Measurements from ENCODE around the gene LRRC43.
A peak's percentile ranks its signal among the peaks of the same experiment; 100 is the strongest.

The LRRC43 gene, protein sequence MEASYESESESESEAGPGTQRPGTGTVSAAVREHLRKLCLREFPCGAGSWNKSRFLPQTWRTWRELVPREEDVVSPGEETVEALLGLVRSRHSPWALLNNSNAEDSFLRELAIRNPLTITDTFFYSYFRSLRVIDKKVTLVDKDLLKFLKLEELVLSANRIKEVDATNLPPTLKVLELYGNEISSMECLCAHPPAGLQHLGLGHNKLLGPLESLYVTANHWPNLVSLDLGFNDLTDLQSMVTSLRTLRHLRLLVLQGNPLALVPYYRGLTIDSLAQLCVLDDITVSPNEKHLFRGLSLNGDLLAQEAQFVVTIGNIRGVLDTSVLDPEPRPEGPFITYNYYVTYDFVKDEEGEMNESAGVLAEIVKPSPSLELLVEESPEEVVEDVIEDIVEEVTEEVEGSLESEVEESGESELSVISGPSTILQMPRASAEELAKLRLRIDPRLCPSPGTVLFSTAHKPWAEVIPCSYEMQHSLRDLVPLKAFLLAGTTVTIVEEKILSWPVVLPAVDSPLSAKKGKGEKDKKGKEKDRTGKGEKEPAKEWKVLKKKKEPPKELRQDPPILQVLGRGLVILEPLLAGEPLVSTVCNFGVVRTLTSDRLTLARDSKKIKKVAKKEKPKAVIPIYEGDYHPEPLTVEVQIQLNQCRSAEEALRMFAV

GRCh38 chr12:122182887-122183587 lies at the start of gene LRRC43:
TSS of gene LRRC43 (plus strand) at chr12:122183123. CDS start at chr12:122183145, 22 bp downstream.
- peak; percentile 71 for DNase-seq (ENCODE audit: low spot score)

DNA sequence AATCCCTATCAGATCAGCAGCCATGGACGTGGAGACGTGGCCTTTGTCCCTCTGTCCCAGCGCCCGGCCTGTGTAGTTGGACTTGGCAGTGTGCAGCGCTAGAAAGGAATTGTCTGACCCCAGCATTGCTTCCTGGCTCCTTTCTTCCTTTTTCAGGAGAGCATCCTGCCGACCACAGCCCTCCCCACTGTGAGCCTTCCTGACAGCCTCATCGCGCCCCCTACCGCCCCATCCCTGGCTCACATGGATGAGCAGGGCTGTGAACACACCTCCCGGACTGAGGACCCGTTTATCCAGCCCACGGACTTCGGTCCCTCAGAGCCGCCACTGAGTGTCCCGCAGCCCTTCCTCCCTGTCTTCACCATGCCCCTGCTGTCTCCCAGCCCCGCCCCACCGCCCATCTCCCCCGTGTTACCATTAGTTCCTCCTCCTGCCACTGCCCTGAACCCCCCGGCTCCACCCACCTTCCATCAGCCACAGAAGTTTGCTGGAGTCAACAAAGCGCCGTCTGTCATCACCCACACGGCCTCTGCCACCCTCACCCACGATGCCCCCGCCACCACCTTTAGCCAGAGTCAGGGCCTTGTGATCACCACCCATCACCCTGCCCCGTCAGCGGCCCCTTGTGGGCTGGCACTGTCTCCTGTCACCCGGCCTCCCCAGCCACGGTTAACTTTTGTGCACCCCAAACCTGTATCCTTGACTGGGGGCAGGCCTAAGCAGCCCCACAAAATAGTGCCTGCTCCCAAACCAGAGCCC lies 49.6 kb upstream of the LRRC43 start:
- DNase-seq (ENCODE audit: low spot score): no peak

- no peak for DNase-seq (ENCODE audit: low spot score)
Observed at GRCh38 chr12:122135437-122136031, 47.4 kb upstream of the LRRC43 start.

GRCh38 chr12:122137229-122137628 lies 45.7 kb upstream of the LRRC43 start:
- no peak for DNase-seq (ENCODE audit: low spot score)

GRCh38 chr12:122137681-122138080 lies 45.2 kb upstream of the LRRC43 start:
- no peak for DNase-seq (ENCODE audit: low spot score)

- DNase-seq (ENCODE audit: low spot score): no peak
Observed at GRCh38 chr12:122138181-122138580, 44.7 kb upstream of the LRRC43 start.

DNA sequence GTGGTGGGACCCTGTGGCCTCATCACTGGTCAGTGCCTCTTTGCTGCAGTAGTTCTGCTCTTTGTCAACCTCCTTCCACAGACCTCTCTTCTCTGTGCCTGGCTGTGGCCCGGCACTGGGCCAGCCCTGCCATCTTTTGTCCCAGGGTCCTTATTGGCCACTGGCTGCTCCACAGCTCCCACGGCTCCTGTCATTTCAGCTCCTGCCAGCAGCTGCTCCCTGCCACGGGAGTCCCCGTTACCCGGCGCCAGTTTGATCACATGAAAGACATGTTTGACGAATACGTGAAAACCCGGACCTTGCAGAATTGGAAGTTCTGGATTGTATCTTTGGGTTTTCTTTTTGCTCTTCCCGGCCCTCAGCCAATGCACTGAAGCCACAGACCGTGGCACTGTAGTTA lies 44.3 kb upstream of the LRRC43 start:
- no peak for DNase-seq (ENCODE audit: low spot score)

DNA sequence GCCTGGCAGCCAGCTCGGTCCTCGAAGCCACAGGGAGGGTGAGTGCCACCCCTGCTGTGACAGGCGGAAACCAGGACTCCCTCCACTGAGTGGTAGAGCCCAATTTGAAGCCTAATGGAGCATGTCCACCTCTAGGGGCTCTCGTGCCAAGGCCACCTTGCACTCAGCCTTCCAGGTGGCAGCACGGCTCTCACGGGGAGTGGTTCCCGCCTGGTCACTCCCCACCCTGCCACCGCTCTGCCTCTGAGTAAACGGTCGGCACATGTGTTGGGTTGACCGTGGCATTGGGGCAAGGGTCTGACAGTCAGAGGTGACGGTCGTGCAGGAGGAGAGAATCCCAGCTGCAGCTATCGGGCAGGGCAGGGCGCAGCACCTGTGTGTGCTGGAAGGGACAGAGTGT lies 43.7 kb upstream of the LRRC43 start:
- no peak for DNase-seq (ENCODE audit: low spot score)

- no peak for DNase-seq (ENCODE audit: low spot score)
Observed at GRCh38 chr12:122139941-122140340, 43.0 kb upstream of the LRRC43 start.

DNA sequence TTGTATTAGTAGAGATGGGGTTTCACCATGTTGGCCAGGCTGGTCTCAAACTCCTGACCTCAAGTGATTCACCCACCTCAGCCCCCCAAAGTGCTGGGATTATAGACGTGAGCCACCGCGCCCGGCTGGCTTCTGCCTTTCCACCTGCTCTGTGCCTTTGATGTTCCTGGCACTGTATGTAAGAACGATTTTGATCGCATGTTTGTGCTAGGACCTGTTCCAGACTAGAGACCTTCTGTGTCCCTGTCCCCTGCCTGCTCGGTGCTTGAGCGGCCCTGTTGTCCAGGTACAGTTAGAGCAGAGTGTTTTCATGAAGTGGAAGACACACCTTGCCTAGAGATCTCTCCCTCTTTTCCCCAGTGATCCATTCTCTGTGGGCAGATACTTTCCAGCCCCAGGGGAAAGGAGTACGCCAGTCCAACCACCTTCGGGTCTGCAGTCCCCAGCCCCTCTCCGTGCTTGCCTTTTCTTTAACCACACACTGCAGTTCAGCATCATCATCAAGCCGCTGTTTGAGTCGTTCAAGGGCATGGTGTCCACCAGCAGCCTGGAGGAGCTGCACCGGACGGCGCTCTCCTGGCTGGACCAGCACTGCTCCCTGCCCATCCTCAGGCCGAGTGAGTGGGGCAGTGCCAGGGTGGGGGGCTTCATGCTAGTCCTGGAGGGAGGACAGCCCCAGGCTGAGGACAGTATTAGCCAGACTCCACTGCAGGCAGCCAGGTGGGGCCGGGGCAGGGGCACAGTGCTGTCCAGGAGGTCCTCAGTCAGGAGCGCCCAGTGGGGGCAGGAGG lies 42.3 kb upstream of the LRRC43 start:
- DNase-seq (ENCODE audit: low spot score): no peak

DNA sequence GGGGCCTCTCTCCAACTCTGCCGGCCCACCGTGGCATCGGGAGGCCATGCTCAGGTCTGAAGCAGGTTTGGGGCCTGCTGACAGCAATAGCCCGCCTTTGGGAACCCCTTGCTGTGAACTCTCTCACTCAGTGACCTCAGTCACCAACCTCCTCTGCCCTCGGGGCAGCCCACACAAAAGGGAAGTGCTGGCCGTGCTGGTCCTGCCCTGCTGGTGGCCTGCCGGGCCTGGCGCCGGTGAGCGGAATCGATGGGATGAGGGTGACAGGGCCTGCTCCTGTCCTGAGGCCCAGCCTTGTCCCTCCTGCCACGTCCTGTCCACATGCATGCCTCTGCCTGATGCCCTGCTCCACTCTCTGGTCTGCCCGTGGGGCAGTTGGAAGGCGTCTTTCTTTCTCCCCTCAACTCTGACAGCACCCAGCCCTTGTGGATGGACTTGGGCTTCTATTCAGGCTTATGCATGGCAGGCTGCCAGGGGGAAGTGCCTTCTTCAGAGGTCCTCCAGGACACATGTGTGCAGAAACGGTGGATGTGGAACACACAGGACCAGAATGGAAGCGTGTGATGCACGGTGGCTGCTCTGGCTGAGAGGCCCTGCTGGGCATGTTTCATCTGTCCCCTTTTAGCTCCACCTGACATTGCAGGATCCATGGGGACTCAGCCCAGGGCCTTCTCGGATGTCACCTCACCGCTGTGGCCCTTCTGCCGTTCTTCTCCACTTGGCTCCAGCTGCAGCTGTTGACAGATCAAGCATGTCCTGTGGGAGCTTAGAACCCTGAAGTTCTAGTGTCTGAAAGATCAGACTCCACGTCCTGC lies 40.8 kb upstream of the LRRC43 start:
- DNase-seq (ENCODE audit: low spot score): no peak

DNA sequence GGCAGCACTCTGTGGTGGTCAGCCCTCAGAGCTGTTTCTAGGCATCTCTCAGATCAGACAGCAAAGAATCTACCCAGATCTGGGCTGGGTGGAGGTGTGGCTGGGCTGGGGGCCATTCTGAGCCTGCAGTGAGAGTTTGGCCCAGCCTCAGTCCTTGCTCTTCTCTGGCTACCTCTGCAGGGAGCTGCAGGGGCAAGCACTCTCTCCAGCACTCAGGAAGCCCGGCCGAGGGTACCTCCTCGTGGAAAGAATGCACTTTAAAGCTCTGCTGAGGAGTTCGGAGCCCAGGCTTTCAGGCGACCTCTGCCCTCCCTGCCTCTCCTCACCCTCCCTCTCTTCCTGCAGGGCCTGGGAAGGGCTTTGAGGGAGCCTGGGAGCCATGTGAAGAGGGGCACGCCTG lies 40.1 kb upstream of the LRRC43 start:
- DNase-seq (ENCODE audit: low spot score): no peak

- no peak for DNase-seq (ENCODE audit: low spot score)
Observed at GRCh38 chr12:122144885-122145284, 38.0 kb upstream of the LRRC43 start.

DNA sequence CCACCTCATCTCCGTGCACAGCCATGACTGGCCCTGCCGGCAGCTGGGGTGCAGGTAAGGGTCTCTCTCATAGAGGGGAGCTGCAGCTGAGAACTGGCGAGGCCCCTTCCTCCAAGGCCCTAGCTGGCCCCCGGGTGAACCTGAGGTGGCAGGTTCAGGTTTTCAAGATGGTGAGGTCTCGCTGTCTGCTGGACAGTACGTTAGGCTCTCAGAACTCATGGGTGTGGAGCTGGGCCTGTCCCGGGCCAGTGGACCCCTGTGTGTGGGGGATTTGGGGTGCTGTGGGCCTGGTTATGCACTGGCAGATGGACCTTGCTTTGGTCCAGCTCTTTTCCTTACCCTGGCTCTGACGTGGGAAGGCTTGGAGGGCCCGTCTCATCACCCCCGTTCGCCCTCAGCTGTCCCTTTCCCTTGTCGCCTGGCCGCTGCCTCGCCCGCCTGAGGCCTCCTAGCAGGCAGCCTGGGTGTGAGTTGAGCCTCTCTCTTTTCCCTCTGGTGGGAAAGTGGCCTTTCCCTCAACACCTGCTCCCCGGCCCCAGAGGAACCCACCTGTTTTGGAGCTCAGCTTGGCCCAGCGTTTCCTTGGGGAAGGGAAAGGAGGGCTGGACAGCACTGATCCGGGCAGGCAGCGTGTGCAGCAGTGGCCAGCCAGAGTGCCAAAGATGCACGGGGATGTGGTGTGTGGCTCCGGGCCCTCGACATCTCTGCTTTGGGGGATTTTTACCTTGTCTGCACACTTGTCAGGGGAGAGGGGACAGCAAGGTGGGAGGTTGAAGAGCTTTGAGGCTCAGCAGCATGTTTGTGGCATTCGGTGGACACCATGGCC lies 37.2 kb upstream of the LRRC43 start:
- DNase-seq (ENCODE audit: low spot score): no peak

DNA sequence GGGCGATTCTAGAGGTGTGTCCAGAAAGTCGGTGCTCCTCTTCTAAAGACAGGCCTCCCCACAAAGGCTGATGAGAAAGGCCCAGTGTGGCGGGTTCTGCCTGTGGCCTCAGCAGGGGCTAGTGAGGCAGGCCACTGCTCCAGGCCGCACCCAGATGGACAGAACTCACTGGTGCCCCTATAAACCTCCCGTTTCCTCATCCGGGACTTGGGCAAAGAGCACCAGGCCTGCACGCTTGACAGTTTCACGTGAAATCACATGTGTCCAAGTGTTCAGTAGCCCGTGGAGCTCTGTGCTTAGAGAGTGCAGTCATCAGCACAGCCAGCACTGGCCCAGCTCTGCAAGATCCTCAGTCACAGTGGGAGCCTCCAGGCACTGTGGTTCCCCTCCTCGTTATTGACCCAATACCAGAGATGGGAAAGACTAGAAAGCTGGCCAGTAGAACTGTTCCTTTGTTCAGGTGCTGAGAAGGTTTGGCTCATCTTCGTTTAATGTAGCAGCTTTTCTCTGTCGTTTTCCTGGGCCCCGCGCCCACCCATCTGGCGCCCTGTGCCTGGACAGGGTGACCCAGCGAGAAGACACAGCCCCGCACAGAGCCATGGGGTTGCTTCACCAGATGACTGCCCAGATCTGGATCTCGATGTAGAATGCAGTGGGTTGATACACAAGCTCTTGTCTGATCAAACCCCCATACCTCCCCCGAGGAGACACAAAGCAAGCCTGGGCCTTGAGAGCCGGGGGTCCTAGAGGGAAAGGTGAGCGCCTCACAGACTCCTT lies 35.2 kb upstream of the LRRC43 start:
- DNase-seq (ENCODE audit: low spot score): no peak

DNA sequence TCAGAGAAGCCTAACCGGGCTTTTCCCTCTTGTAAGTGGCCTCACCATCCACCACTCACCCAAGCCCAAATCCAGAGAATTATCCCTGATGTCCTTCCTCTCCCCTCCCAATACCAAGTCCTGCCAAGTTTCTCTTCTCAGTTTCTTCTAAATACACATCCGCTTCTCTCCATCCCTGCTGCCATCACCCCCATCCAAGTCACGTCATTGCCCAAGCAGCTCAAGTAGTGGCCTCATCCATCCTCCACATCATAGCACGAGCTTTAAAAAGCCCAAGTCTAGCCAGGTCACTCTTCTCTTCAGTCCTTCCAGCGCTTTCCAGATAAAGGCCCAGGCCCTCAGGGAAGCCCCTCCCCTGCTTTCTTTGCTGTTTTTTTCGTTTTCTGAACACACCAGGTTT lies 34.3 kb upstream of the LRRC43 start:
- no peak for DNase-seq (ENCODE audit: low spot score)

GRCh38 chr12:122150127-122150681 lies 32.7 kb upstream of the LRRC43 start:
- no peak for DNase-seq (ENCODE audit: low spot score)

GRCh38 chr12:122152754-122153153 lies 30.2 kb upstream of the LRRC43 start:
- no peak for DNase-seq (ENCODE audit: low spot score)

Measured in GM03348 (cell line).